ENCODE data around the gene CCDC68.

- TF ChIP-seq POLR2AphosphoS5 (IDR thresholded peaks at IDR 0.05) = no peak
- no peak for TF ChIP-seq CTCF (IDR thresholded peaks at IDR 0.05)
- no peak for TF ChIP-seq POLR2A (IDR thresholded peaks at IDR 0.05)
Observed at GRCh38 chr18:55000529-55000928, 41.3 kb upstream of the CCDC68 start.

Data from gastroesophageal sphincter (tissue), 3 donors.